ENCODE results near the gene SLC43A3. TPM values are rescaled to one million over a fixed set of nuclear protein-coding genes. Genes with fewer than 3 reads are reported as not detected.

SLC43A3 gene
- total and polyA plus RNA-seq, 9 of the 15 experiments (the other 6 are each of a cell fraction or from before 2014, with no cell fraction given), result 63.7 to 281 (median 139) TPM

DNA sequence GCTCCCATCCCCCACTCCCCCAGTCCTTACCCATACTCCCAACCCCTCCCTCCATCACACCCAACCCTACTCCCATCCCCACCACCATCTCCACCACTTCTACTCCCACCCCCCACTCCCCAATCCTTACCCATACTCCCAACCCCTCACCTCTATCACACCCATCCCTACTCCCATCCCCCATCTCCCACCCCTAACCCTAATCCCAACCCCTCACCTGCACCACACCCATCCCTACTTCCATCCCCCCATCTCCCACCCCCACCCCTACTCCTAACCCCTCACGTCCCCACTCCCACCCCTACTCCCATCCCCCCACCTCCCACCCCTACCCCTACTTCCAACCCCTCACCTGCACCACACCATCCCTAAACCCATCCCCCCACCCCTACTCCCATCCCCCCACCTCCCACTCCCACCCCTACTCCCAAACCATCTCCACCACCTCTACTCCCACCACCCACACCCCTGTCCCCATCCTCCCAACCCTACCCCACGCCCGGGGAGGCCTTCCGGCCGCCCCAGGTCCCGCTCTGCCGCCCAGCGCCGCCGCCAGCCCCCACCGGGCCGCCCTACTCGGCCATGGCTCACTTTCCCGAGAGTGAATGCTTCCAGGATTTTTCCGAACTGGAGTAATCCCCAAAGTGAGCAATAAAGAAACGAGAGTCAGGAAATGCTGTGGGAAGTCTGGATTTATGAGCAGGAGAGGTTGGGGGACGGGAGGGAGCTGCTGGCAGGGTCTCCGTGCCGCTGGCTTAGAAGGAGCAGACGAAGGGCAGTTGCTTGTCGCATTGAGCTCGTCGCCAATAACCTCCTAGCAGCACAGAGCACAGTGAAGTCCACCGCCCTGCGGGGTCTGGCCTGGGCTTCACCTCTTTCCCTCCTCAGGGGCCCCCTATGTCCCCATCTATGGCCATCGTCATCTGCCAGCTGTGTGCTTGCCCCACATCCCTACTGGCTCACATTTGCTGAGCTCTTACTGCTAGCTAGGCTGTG lies 50.5 kb downstream of the SLC43A3 start:
- FAIRE-seq, result no peak
- no TSS peak for BruUV-seq (replicated peaks)
- no peaks in the 10 kb centered on the region for H4K20me1 ChIP-seq (replicated peaks; ENCODE audit: control insufficient read depth, insufficient read depth, low read length)
- no peak for DNase-seq (ENCODE audit: extremely low read depth in 1 of 4, low spot score in 3 of 4)
- ChIA-PET CTCF (ENCODE audit: low intra/inter-chr PET ratio) (no interaction called here), POLR2A (no interaction called here)
- no peaks in the 10 kb centered on the region for H3K79me2 ChIP-seq (ENCODE audit: control insufficient read depth, insufficient read depth, low read length)
- peaks cover 6 to 11% of the 10 kb centered on the region in 2 experiments; a peak in 3 of 5 replicates for H3K4me1 ChIP-seq (replicated peaks in 1 of 2; ENCODE audit: control insufficient read depth in 2 of 2, insufficient read depth in 2 of 2, low read length in 2 of 2)
- H3K4me3 ChIP-seq, result no peak overlapping the region
- ATAC-seq, result no peak
- H3K4me2 ChIP-seq (ENCODE audit: insufficient read depth, low read length), result no peak overlapping the region; the same call in 1 of the 2 replicates
- H3K36me3 ChIP-seq (ENCODE audit: control insufficient read depth, insufficient read depth, low read length), result no peaks in the 10 kb centered on the region
- no peaks in the 10 kb centered on the region for H3K9me1 ChIP-seq (ENCODE audit: control insufficient read depth, insufficient read depth, low read length)
- intact Hi-C loops (cut with micrococcal nuclease), result no loop called here
- TF ChIP-seq COPS2 (conservative IDR thresholded peaks at IDR 0.05) (no peak), CBX3 (IDR thresholded peaks at IDR 0.05; ENCODE audit: borderline replicate concordance in 1 of 2, low read length in 2 of 2) (no peak), XRCC4 (IDR thresholded peaks at IDR 0.05; ENCODE audit: extremely low read depth, insufficient read depth, insufficient read length) (no peak), NELFE (IDR thresholded peaks at IDR 0.05; ENCODE audit: insufficient read depth, insufficient read length) (no peak), BACH1 (tag; IDR thresholded peaks at IDR 0.05) (no peak), MYC (IDR thresholded peaks at IDR 0.05; ENCODE audit: low read depth, low read length) (no peak), MYC (CRISPR knock-in tag; IDR thresholded peaks at IDR 0.05; ENCODE audit: borderline replicate concordance, low read depth) (no peak), TBL1XR1 (IDR thresholded peaks at IDR 0.05; ENCODE audit: low read length in 2 of 2) (no peak), ZNF699 (CRISPR knock-in tag; IDR thresholded peaks at IDR 0.05; ENCODE audit: insufficient replicate concordance) (no peak), ZNF217 (CRISPR knock-in tag; IDR thresholded peaks at IDR 0.05) (no peak), NR2C2 (CRISPR knock-in tag; IDR thresholded peaks at IDR 0.05) (no peak), NR2C2 (tag; IDR thresholded peaks at IDR 0.05) (no peak), RBM39 (optimal IDR thresholded peaks at IDR 0.05; ENCODE audit: low read depth, low read length) (no peak), RFX1 (IDR thresholded peaks at IDR 0.05) (no peak), ZNF41 (CRISPR knock-in tag; conservative IDR thresholded peaks at IDR 0.05) (no peak), GTF2F1 (IDR thresholded peaks at IDR 0.05; ENCODE audit: low read depth, low read length) (no peak), ZNF77 (CRISPR knock-in tag; IDR thresholded peaks at IDR 0.05) (no peak)
- TF ChIP-seq, protein P1, sequence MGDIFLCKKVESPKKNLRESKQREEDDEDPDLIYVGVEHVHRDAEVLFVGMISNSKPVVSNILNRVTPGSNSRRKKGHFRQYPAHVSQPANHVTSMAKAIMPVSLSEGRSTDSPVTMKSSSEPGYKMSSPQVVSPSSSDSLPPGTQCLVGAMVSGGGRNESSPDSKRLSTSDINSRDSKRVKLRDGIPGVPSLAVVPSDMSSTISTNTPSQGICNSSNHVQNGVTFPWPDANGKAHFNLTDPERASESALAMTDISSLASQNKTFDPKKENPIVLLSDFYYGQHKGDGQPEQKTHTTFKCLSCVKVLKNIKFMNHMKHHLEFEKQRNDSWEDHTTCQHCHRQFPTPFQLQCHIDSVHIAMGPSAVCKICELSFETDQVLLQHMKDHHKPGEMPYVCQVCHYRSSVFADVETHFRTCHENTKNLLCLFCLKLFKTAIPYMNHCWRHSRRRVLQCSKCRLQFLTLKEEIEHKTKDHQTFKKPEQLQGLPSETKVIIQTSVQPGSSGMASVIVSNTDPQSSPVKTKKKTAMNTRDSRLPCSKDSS (IDR thresholded peaks at IDR 0.05; ENCODE audit: low read depth, partially characterized antibody), result no peak
- TF ChIP-seq, protein P2, sequence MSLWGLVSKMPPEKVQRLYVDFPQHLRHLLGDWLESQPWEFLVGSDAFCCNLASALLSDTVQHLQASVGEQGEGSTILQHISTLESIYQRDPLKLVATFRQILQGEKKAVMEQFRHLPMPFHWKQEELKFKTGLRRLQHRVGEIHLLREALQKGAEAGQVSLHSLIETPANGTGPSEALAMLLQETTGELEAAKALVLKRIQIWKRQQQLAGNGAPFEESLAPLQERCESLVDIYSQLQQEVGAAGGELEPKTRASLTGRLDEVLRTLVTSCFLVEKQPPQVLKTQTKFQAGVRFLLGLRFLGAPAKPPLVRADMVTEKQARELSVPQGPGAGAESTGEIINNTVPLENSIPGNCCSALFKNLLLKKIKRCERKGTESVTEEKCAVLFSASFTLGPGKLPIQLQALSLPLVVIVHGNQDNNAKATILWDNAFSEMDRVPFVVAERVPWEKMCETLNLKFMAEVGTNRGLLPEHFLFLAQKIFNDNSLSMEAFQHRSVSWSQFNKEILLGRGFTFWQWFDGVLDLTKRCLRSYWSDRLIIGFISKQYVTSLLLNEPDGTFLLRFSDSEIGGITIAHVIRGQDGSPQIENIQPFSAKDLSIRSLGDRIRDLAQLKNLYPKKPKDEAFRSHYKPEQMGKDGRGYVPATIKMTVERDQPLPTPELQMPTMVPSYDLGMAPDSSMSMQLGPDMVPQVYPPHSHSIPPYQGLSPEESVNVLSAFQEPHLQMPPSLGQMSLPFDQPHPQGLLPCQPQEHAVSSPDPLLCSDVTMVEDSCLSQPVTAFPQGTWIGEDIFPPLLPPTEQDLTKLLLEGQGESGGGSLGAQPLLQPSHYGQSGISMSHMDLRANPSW (CRISPR knock-in tag; IDR thresholded peaks at IDR 0.05), result no peak
- H3K9me3 ChIP-seq (replicated peaks; ENCODE audit: control insufficient read depth, insufficient read depth, low read depth, low read length), result no peaks in the 10 kb centered on the region
- no peak overlapping the region for H3K27ac ChIP-seq (ENCODE audit: extremely low read depth, low read depth, low read length)
- H3K27me3 ChIP-seq (ENCODE audit: control insufficient read depth in 2 of 2, insufficient read depth in 2 of 2, low read length in 2 of 2), result peaks cover 6 to 7% of the 10 kb centered on the region in 2 experiments; a peak in 1 of 5 replicates
- H3K9ac ChIP-seq (ENCODE audit: insufficient read depth in 1 of 2, low read depth in 2 of 2, low read length in 2 of 2), result no peak overlapping the region
- WGBS (ENCODE audit: insufficient coverage, low coverage, missing lambda C conversion rate), result 11% methylated on average over 15 of the region's 26 CpGs
- no peak overlapping the region for H2AFZ ChIP-seq (ENCODE audit: low read depth, low read length)
- in situ Hi-C loops (cut with MboI), result no loop called here

All from K562 (cell line).